ENCODE results near the gene ZNF597.
A peak's percentile ranks its signal among the peaks of the same experiment; 100 is the strongest.
"Not testable (repeated sequence)": the region's sequence is repeated elsewhere in the genome, so short reads cannot be mapped to it uniquely, and the experiment has no call there.

ZNF597 gene

DNA sequence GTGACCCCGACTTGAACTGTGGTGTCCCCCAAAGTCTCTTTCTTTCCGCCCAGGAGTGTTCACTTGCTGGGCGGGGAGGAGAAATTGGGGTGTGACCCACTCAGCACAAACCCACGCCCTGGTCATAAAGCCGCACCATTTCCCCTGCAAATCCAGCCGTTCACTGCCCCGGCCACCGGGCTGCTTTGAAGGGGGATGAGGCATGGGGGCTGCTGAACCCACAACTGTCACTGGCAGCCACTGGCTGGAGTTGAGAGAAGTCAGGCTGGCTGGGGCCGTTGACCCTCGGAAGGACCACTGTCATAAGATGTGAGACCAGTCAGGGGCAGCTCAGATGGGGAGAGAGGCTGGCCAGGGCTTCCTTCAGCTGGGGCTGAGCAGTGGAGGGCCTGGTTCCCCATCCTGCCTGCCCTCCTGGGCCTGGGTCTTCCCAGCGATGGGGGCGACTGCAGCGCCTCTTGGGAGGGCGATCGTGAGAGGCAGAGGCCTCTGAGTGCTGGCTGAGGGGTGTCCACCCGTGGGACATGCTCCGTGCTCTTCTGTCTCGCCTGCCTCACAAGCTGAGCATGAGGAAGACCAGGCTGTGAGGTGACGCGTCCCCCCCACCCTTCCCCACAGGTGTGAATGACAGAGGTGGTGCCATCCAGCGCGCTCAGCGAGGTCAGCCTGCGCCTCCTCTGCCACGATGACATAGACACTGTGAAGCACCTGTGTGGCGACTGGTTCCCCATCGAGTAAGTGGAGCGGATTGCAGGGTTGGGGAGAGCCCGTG is 32.5 kb upstream of the ZNF597 start:
- no peak for DNase-seq

DNA sequence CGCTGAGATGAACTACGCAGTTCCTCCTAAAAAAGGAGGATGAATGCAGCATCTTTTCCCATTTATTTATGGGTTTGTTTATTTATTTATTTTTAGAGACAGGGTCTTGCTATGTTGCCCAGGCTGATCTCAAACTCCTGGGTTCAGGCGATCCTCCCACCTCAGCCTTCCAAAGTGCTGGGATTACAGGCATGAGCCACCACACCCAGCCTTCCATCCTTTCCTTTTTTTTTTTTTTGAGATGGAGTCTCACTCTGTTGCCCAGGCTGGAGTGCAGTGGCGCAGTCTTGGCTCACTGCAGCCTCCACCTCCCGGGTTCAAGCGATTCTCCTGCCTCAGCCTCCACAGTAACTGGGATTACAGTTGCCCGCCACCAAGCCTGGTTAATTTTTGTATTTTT is 31.6 kb upstream of the ZNF597 start:
- not testable (repeated sequence) for DNase-seq

DNA sequence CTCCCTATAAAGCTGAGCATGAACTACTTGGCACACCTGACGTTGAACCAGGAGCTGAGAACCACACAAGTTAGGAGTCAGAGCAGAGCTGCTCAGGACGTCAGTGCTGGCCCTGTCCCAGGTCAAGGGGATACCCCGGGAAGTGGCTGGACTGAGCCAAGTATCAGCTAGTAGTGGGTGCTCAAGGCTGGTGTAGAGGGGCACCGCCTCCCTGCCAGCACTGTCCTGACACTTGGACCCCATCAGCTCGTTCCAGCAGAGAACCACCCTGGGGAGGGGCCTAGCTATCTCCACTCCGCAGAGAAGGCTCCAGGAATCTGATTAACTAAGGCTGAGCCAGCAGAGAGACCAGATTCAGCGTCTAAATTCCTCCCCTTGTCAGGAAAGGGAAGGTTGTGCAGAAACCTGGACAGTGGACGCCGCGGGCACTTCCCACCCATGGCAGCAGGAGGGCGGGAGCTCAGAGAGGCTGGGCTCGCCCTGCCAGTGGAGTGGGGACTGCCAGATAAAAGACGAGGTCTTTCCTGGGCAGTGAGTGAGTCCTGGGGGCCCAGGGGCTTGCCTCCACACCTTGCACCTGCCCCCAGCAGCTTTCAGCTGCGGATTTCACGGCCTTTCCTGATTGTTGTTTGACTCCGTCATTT is 31.0 kb upstream of the ZNF597 start:
- no peak for DNase-seq

DNA sequence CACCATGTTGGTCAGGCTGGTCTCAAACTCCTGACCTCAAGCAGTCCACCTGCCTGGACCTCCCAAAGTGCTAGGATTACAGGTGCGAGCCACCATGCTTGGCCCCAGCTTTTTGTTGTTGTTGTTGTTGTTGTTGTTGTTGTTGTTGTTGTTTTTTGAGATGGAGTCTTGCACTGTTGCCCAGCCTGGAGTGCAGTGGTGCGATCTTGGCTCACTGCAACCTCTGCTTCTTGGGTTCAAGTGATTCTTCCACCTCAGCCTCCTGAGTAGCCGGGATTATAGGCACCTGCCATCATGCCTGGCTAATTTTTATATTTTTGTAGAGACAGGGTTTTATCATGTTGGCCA is 30.3 kb upstream of the ZNF597 start:
- not testable (repeated sequence) for DNase-seq

DNA sequence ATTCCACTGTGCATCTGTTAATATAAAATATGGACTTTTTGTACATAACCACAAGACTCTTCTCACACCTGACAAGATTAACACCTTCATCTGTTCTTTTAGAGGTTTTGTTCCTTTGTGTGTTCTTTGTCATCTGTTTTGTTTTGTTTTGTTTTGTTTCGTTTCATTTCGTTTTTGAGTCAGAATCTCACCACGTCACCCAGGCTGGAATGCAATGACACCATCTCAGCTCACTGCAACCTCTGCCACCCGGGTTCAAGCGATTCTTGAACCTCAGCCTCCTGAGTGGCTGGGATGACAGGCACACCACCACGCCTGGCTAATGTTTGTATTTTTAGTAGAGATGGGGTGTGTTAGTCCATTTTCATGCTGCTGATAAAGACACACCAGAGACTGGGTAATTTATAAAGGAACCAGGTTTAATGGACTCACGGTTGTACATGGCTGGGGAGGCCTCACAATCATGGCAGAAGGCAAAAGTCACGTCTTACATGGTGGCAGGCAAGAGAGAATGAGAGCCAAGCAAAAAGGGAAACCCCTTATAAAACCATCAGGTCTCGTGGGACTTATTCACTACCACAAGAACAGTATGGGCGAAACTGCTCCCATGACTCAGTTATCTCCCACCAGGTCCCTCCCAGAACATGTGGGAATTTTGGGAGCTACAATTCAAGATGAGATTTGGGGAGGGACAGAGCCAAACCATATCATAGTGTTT is 29.7 kb upstream of the ZNF597 start:
- no peak for DNase-seq

DNA sequence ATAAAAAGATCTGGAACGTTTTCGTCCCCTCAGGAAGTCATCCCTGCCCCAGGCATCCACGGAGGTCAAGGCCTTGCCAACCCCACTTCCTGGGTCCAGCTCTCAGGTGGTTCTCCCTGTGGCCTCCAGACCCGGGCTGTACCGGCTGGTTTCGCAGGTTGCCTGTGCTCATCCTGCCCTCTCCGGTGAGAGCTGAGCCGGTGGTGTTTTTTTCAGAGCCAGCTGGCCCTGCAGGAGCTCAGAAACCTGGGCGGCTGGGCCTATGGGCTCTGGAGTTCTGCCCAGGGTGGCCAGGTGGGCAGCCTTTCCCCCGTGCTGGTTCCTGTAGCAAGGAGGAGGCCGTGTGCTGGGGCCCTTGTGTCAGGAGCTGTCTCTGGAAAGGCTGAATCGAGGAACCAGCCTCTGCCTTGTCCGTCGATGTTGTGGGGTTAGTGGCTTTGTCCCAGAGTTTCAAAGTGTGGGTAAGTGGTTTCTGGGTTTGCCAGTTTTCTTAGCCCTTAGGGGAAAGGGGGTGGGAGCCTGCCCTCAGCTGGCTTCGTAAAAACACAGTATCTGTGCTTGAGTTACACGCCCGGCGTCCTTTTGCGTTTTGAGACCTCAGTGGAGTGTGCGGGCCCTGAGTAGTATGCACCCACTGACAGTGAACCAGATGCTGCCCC is 28.3 kb upstream of the ZNF597 start:
- no peak for DNase-seq

DNA sequence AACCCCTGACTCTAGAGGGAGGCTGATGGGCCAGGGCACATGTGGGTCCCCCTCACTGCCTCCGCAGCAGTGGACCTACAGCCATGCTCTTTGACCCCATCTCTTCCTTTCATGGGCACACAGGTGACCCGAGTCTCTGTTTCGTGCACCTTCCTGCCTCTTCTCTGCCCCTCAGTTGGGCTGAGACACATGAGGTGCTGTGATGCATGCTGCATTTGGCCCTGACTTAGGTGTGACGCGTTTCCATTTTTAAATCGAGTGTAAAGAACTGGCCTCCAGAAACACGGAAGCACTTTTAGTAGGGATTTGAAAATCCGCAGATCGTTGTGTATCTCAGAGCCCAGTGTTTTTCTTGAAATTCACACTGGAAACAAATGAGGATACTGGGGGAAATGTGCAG is 27.4 kb upstream of the ZNF597 start:
- DNase-seq: no peak

DNA sequence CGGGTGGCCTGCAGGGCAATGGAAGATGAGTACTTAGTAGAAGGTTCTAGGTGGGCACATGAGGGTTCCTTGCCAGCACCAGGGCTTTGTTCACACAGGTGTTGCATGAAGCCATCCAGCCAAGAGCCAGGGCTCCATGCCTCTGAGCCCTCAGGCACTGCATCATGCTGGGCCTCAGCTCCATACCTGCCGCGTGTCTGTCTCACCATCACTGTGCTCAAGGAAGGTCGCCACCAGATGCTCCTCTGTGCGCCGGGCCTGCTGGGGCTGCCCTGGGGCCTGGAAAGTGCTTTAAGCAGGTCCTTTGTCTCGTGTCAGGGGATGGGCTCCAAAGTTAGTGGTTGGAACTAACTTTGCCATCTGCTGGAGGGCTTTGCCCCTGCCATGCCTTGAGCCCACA is 26.4 kb upstream of the ZNF597 start:
- DNase-seq: no peak

DNA sequence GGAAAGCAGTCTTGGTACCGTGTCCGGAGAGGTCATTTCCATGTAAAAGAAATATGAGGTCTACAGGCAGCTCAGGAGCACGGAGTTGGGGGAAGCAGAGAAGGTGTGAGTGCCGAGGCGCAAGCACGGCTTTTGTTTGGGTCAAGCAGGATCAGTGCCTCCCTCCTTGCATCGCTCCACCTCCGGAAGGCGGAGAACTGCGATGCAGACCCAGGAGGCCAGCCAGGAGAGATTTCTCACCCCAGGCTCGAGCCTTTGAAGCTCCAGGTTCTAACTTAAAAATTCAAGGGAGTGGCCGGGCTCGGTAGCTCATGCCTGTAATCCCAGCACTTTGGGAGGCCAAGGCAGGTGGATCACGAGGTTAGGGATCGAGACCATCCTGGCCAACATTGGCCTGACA is 25.2 kb upstream of the ZNF597 start:
- no peak for DNase-seq

DNA sequence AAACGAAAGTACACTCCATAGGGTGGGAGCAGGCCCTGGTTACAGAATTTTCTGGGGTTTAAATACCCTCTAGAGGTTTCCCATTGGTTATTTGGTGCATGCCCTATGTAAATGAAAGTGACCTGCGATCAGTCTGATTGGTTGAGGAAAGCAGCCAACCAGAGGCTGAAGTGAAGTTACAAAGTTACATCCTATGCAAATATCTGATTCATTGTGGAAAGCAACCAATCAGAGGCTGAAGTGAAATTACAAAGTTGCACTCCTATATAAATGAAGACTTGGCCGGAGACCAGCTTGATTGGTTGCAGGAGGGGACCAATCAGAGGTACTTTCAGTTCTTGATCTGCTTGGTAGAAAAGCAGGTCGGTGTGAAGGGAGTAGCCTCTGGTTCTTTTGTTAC is 24.6 kb upstream of the ZNF597 start:
- peak; percentile 7 for DNase-seq

DNA sequence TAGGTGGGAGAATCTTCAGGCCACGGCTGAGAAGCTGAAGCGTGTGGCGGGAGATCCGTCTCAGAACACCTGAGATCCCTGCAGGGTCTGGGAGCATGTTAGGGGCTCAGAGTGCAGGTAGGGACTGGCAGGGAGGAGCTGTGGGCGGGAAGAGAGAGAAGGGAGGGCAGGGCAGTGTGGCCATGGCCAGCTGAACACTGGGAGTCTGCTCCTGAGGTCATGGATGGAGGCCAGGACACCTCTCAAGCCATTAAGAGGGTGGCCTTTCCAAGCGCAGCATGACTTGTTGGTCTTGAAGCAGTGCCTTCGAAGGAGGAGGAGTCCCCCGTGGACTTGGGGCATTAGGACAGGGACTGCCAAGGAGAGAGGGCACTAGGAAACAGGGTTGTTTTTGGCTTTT is 23.9 kb upstream of the ZNF597 start:
- DNase-seq: no peak

DNA sequence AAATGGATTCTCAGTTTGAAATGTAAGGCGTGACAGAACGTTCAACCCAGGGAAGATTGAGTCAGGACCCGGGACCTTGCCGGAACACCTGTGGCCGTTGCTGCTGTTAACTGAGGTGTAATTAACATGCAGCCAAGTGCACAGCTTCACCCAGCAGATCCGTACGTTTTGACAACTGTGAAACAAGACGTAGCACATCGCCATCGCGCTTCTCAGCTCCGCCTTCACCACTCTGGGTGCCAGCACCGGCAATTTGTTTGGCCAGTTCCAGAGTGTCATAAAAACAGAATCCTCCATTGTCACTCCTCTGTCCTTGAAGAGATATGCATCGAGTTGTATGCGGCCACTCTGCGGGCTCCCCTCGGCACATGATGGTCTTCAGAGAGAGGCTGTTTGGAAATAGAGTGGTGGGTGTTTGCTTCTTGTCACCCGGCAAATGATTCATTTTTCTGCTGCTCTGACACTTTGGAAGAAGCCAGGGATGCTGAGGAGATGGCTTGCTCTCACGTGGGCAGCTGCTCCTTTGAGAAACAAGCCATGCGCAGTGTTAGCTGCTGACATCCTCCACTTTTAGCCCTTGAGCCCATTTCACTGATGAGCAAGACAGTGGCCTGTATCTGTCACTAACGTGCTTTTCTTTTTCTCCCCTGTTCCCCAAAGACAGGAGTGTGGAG is 22.7 kb upstream of the ZNF597 start:
- DNase-seq: no peak

DNA sequence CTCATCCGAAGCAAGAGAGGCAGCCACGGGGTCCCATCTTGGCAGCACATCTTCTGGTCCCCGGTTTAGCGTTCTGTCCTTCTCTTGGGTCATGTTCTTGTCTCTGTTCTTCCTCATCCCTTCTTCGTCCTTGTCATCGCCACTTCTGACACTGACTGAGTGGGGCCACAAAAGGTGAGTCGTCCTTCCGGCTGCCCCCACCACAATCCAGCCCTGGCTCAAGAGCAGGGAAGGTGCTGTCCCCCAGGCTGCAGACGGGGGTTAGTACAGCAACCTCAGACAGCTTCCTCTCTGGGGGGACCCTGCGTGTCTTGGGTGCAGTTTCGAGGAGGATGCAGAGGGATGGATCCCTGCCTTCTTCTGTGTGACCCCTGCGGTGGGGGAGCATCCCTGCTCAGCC is 22.0 kb upstream of the ZNF597 start:
- no peak for DNase-seq

DNA sequence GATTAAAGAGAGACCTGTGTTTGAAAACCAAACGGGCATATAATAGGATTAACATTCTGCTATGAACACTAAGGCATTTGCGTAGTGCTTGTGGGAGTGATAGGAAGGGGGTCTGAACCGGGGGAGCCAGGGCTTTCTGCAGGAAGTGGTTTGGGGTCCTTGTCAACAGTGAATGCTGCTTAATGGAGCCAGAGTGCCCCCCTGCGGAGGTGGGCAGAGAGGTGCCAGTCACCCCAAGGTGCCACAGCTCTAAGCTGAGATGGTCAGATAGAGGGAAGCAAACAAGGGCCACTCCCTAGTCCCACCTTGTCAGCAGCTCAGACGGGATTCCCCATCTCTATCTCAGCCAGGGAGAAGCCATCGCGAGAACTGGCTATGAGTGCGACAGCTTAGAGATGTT is 17.8 kb upstream of the ZNF597 start:
- DNase-seq: peak; percentile 54

DNA sequence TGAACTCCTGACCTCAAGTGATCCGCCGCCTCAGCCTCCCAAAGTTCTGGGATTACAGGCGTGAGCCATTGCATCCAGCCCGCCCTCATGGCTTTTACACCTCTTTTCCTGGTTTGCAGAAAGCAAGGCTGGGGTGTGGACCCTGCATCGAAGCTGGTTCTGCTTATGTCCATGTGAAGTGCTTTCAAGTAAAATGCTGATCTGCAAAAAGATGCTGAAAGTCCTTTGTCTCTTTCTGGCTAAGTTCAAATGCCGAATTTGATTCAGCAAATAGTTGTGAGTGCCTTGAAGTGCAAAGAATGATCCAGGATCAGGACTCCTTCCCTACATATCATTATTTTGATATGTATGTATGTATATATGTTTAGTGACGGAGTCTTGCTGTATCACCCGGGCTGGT is 17.3 kb upstream of the ZNF597 start:
- DNase-seq: no peak

DNA sequence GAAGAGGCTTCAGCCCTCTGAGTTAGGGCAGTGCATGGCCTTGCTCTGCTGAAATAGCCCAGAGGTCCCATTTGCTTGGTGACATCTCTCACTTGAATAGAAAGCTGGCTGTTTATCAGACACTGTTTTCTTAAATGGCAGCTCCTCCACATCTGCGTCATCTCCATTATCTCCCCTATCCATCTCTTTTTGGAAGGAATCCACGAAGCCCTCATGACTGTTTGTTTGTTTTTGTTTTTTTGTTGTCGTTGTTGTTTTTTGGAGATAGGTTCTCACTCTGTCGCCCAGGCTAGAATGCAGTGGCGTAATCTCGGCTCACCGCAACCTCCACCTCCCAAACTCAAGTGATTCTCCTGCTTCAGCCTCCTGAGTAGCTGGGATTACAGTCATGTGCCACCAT is 16.8 kb upstream of the ZNF597 start:
- no peak for DNase-seq

DNA sequence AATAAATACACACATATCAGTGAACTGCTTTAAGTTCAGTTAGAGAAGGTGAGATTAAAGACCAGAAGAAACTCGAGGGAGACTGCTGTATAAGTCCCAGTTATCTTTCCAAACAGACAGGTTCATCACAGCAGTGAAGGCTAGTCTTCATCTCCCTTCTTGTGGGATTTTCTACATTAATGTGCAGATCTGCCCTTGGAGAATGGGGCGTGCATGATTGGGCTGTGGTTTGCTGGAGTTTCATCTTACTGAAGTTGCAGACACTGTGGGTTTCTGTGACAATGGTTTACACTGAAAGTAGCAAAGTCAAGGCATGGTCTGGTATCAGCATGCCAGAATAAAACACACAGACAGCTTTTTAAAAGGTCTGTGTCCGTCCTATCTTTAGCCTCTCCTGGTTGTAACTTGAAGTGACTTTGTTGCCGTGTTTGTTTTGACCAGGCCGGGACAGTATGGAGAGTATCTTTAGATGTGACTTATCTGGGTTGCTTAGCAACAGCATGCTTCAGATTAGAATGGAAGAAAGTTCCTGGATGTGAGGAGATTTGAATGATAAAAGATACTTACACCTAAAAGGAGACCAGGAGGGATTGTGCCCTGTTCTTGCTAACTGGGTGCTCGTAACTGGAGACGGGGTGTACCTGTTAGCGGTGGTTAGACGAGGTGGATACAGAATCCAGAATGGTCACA is 16.2 kb upstream of the ZNF597 start:
- DNase-seq: peak; percentile 26

DNA sequence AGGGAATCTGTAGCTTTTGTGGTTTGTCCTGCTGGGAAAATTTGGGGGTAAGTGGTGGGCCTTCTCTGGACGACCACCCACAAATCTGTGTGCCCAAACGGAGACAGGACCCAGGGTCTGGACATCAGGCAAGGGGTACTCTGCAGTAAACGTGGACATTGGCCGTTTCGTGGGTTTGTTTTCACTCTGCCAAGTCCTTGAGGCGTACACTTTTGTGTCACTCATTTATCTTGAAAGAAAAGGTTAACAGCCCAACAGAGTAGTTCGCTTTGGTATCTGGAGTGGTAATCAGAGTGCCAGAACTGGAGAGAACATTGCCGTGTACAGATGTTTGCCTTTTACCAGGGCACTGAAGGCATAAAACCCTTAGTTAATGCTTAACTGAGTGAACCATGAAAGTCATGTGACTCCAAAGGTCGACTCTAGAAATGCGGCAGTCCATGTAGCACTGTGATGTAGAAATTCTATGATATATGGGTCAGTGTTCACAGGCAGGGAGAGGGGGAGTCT is 15.6 kb upstream of the ZNF597 start:
- DNase-seq: peak; percentile 32

DNA sequence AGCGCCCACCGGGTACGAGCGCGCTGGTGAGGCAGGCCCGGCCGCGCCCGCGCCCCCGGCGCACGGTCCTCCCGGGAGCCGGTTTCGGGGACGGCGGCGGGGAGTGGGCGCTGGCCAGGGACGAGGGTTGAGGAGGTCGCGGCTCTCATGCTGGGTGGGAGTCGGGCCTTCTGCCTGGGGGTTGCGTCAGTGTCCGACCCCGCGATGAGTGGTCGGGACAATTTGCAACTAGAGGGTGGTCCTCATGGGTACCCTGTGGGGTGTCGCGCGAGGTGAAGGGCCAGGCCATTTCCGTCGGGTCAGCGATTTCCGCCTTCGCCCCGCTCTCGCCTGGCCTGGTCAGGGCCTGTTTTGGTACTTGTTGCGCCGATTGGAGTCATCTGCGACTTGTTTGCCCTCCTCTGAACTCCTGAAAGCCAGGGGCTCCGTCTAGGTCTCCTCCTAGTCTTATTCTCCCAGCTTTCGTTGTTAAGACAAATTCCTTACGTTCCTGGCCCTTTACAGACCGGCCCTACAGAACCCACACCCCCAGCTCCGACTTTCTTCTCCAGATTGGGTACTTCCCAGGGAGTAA is 15.1 kb upstream of the ZNF597 start:
- DNase-seq: peak; percentile 8

DNA sequence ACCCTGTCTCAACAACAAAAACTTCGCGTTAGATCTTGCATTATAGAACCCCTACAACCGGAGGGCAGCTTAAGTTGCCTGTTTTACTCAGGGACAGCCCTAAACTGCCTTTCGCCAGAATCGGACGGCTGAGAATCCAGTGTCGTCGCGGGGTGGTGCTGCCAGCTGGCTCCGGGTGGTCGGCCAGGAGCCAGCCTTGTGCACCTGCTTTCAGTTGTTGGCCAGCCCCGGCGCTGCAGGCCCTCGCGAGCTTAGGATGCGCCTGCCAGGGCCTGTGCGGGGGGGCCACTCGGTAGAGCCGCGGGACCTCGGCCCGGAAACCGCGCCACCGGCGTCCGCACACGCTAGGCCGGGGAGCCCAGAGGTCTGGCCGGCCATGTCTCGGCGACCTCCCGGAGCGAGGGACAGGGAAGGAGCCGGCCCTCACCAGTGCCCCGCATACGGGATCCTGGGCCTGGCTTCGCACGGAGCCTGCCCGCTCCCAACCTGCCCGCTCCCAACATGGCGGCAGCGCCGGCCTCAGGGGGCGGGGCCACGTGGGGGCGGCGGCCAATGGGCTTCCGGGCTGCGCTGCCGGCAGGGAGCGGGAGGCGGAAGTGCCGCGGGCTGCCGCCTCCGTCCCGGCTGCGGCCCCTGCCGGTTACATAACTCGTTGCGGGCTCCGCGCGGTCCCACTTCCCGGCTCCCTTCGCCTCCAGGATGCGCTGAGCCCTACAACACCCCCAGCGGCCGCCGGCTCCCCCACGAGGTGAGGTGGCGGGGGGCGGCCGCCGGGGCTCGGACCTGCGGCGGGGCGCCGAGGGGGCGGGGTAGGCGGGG is 14.3 kb upstream of the ZNF597 start:
- peak; percentile 92 for DNase-seq

DNA sequence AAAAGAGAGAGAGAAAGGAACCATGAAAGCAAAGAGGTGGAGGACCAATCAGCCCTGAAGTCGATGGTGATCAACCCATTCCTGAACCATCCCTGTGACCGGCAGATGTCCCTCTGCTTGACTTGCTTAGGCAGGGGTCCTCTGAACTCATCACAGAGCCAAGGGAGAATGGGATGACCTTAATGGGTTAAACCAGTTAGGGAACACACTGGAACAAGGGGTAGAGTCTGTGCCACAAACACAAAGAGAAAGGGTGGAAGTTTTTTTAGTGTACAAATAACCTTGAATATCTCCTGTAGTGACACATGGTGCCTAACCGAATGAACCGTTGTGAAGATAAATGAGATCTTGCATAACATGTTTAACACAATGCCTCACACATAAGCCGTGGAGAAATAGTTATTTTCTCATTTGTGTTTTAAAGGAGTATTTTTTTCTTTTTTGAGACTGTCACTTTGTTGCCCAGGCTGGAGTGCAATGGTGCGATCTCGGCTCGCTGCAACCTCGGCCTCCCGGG is 11.4 kb upstream of the ZNF597 start:
- DNase-seq: no peak
